GM19463 (cell line): ENCODE data around the gene WDR73.

Experiments used
- ATAC-seq: cut with Tn5 transposase; IDR thresholded peaks from one replicate; pipeline ENCODE4 v1.9.1; 2021; ENCODE audit warnings: mild to moderate bottlenecking, moderate library complexity; ENCODE audit not compliant: unreplicated experiment

WDR73 gene

GRCh38 chr15:84590406-84590805 lies 63.7 kb downstream of the WDR73 start:
- no peak for ATAC-seq
